NCI-H187 treated with DMSO at 0.1 percent for 48 hours (cell line): ENCODE measurements around the gene OR2AG2.

Source experiments
- DNase-seq: peaks from one replicate; lab custom pipeline; 2025; lab: John Stamatoyannopoulos, UW

Gene OR2AG2

DNA sequence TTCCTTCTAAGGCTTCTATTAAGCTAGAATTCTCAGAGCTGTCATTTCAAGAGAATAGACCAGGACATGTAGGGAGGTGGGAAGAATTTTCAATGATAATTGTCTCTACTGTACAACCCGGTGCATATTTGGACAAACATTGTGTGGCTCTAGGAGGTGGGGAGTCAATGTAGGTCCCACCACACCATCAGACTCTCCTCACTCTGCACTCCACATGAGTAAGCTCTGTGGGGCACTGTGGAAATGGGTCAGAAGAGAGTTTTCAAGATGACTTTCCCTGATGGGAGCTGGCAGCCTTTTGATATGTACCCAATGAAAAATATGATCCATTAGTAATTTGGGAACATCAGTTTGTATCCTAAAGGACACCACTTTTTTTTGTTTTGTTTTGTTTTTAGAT, 33.2 kb downstream of the OR2AG2 start:
- no peak for DNase-seq

DNA sequence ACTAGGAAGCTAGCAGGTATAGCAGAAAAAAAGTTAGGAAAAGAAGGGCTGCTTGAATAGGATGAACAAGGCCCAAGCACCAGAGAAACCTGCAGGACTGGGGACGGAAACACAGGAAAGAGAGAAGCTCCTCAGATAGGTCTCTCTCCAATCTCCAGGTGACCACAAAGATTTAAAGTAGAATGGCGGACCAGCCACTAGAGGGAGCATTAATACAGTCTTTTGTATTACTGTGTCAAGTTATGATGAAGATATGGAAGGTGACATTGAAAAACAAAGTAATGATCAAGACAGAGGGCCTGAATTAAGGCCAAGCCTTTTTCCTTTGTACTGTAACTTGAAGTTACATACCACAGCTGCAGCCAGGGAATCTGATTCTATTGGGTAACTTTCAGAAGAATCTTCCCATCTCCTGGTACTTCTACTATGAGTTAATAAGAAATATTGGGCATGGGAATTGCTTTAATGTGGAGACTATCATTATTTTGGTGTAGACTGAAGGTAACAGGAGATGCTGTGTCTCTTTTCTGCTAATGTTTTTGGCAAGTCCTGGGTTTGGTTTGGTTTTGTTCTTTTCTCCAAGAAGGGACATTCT, 33.8 kb downstream of the OR2AG2 start:
- no peak for DNase-seq

DNA sequence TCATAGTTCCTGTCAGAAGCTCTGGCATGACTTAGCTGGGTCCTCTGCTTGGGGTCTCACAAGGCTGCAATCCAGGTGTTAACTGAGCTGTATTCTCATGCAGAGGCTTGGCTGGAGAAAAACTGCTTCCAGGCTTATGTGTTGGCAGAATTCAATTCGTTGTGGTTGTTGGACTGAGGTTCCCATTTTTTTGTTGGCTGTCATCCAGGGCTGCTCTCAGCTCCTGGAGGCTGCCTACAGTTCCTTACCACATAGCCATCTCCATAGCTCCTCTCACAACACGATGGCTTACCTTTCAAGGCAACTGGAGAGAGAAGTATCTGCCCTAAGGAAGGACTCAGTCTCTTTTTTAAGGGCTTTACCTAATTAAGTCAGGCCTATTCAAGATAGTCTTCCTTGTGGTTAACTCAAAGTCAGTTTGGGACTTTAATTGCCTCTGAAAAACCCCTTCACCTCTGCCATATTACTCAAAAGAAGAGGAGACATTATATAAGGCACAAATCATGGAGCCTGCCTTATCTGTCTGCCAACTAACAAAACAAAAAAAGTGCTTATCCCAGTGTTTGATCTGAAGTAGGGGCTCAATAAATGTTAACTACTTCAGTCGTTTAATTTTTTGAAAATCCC, 35.2 kb downstream of the OR2AG2 start:
- no peak for DNase-seq

DNA sequence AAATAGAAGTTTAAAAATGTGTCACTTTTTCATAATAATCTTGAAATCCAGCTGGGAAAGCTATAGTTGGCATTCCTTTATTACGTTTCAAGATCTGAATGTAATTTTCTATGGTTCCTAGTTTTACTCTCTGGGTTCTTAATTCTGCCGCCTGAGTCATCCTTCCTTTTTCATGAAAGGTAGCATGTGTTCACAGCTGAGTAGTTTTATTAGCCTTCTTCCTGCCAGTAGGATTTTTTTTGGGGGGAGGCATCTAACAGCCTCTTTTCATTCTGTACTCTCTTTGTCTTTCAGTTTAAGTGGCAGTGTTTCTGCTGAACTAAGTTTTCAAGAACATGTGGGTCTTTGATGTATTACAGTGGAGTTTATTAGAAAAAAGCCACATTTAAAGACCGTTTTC, 36.5 kb downstream of the OR2AG2 start:
- no peak for DNase-seq

DNA sequence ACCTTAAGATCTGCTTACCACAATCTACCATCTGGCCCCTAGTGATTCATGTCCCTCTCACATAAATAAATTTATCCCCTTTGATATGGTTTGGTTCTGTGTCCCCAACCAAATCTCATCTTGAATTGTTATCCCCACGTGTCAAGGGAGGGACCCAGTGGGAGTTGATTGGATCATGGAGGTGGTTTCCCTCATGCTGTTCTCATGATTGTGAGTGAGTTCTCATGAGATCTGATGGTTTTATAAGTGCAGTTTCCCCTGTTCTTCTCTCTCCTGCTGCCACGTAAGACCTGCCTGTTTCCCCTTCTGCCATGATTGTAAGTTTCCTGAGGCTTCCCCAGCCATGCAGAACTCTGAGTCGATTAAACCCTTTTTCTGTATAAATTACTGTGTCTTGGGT, 37.2 kb downstream of the OR2AG2 start:
- no peak for DNase-seq

DNA sequence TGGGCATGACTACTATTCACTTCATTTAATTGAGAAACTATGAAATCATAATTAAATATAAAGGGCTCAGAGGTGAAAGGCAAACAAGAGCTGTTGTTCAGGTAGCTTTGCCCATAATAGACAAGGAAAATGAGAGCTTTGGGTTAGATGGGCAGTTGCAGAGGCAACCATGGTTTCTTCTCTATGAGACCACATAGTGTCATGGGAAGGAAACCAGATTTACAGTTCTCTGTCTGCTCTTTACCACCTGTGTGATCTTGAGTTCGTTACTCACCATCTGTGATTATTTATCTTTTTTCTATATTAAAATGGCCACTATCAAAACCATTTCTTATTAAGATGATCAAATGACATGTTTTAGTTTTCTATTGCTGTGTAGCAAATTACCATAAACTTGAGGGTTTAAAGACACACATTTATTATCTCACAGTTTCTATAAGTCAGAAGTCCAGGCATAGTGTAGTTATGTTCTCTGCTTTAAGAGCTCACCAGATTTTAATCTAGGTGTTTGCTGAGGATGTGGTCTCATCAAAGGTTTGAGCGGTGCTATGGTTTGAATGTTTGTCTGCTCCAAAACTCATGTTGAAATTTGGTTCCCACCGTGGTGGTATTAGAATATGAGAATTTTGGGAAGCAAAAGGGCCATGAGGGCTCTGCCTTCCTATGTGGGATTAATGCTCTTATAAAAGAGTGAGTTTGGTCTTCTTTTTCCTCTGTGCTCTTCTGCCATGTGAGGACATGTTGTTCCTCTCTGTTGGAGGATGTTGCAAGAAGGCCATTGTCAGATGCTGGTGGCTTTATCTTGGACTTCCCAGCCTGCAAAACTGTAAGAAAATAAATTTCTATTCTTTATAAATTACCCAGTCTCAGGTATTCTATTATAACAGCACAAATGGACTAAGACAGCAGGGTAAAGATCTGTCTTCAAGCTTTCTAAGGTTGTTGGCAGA, 38.2 kb downstream of the OR2AG2 start:
- no peak for DNase-seq

DNA sequence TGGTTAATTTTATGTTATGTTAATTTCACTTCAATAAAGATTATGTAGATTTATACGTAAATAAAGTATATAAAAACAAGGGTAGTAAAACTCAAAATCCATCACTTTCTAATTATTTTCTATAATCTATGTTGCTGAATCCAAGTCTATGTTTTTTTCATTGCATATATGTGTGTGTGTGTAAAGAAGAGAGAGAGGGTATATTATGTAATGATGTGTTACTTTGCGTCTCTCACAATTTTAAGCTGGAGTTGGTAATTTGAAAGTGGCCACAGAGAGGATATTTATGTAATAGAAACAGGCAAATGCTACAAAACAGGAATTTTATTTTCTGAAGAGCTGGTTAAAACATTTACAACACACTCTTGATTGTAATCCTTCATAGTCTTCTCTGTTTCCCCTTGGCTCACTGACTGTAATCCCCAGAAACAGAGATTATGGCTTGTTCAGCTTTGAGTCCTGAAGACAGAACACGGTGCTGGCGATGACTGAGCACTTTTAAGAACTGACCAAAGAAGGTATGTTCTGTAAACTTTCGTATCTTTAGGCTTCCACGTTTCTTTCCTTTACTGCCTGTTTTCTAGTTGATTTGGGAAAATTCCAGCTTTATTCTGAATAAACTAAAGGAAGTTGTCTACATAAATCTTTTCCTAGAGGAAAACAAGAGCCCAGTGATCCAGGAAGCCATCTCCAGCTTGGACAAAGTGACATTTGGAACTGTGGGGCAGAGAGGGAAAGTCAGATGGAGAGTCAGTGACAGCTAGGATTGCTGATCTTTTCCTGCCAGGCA, 43.6 kb downstream of the OR2AG2 start:
- no peak for DNase-seq

DNA sequence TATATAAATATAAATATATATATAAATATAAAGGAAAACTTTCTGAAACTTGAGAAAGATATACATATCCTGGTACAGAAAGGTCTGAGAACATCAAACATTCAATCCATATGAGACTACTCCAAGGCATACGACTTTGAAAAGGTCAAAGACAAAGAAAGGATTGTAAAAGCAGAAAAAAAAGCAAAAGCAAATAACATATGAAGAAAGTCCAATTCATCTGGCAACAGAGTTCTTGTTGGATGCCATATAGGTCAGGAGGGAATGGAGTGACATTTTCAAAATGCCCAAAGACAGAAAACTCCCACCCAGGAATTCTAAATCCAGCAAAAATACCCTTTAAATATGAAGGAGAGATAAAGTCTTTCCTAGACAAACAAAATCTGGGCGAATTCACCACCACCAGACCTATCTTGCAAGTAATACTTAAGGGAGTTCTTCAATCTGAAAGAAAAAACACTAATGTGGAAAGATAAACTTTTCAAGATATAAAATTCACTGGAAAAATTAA, 46.3 kb downstream of the OR2AG2 start:
- no peak for DNase-seq

DNA sequence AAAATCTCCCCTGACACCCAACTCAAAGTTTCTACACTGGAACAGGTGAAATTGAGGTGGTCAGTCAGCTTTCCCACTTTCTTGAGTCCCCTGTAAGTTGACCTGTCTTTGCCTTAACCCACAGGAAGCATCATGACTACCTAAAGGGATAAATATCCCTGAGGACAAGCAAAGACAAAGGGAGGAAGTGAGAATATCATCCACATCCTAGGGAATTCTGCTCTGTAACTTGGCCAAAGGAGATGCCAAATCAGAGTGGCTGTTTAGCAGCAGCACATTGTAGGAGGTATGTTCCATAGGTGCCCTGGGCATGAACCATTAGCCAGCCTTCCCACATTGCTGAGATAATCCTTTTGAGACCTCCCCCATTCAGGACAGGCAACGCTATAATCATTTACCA, 47.8 kb downstream of the OR2AG2 start:
- no peak for DNase-seq

DNA sequence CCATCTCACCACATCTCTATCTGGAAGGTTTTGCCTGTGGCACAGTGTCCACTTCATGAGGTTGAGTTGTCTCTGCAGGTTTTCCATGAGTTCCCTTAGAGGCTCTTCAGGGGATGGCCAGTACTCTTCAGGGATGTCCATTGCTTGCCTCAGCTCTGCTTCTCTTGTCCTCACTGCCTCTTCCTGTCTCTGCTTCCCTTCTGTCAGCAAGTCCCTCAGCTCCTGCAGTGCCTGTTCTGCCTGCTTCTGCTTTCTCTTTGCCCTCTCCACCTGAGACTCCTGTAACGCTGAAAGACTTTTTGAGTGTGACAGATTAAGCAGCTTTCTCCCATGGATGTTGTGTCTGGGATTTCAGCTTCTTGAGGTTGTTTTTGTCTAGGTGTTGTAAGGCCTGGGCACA, 50.4 kb downstream of the OR2AG2 start:
- no peak for DNase-seq

DNA sequence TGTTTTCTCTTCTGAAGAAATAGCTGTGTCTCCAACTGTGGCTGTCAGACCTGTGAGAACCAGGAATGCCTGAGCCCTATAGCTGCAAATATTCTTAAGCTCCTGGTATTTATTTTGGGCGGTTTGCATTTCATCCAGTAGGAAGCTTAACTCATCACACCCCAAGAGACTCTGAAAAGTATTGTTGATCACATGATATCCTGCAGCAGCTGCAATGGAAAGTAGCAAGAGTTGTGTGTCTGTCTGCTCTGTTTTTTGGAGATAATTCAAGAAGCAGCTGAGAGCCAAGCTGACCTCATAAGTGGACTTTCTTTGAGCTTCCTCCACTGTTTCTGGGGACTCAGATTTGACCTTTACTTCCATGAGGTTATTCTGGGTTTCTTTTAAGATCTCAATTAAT, 52.2 kb downstream of the OR2AG2 start:
- DNase-seq, result no peak

DNA sequence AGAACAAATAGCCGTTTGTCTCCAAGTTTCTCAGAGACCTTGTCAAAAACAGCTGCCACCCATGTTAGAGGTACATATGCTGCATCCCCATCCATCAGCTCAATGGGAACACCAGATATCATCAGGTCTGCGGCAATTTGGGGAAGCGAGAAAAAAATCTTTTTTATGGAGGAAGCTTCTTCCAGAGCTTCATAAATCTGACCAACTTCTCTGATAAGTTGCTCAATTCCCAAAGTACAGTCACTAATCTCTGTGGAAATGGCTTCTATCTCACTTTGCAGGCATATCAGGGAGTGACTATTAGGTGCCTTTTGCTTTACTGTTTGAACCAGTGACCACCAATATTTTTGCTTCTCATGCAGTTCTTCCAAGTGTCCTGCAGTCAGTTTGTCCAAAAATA, 54.4 kb downstream of the OR2AG2 start:
- DNase-seq, result no peak
